Loucy (cell line): Measurements from ENCODE around the gene DNAH17.

Experiments
- CTCF ChIP-seq: fragments of 200-600 bp; sonication (generic); conservative IDR thresholded peaks from 2 replicates; pipeline ENCODE4 v1.5.1; 2014; ENCODE audit warnings: mild to moderate bottlenecking, antibody characterized with exemption, low read length
- EZH2phosphoT487 ChIP-seq: fragments of 200-600 bp; IDR thresholded peaks from 2 replicates; pipeline ENCODE4 v1.6.1; 2018; ENCODE audit warnings: antibody characterized with exemption, mild to moderate bottlenecking, moderate library complexity, borderline replicate concordance

GRCh38 chr17:78496311-78496710 is 80.9 kb downstream of the DNAH17 start:
- TF ChIP-seq CTCF: no peak
- no peak for TF ChIP-seq EZH2phosphoT487
